ENCODE results near the gene PTPRM.

- TF ChIP-seq CTCF (IDR thresholded peaks at IDR 0.05; ENCODE audit: low read length), result no peak
- no peak for TF ChIP-seq EZH2phosphoT487 (IDR thresholded peaks at IDR 0.05; ENCODE audit: low read length)
- TF ChIP-seq EZH2 (optimal IDR thresholded peaks at IDR 0.05; ENCODE audit: low read depth, low read length), result no peak
Observed at GRCh38 chr18:7766817-7767216, 199.7 kb downstream of the PTPRM start.
